ENCODE data around the gene ROBO4. TPM values are rescaled to one million over a fixed set of nuclear protein-coding genes. Genes with fewer than 3 reads are reported as not detected.

The ROBO4 gene
- polyA plus RNA-seq, 2 of the 4 experiments (the other 2 are of a cell fraction) = not detected

DNA sequence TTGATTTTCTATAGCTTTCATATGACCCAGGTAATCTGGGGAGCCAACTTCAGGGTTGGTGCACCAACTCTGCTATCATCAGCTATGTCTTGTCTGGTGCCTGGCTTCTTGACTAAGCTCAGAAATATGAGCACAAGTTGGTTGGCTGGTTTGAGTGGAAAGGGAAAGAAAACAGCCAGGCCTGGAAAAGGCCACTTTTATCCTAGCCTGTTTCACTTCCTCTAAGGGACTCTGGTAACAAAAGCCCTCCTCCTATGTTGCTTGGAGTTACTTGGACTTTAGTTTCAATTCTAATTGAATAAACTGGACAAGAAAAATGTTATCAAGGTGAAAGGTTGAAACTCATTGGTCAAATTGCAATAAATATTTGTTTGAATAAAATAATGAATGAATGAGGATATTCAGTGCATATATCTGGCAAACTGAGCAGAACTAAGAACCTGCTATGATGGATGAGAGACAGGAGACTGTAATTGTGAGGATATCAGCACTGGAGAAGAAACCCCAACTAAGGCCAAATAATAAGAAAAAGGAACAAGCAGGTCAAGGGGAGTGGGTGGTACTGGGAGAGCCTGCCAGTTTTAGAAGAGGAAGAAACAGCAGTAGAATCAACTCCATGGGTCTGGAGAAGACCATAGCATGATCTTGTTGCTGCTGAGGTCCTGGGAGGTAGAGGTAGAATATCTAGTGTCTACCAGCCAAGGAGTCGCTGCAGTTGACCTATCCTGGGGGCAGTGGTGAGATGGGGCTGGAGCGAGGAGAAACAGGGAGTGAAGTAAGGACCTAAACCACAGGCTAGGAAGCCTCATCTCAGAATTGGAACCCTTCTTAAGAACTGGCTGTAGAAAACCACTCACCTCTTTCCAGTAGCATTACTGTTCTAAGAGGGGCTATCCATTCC lies 8.2 kb downstream of the ROBO4 start:
- POLR2A ChIA-PET = interaction anchor here (1.8 kb wide), 1 partner anchor 13 kb away, joined by 5 read pairs; no protein-coding TSS in a partner anchor
- Histone ChIP-seq H3K4me3 (no peak overlapping the region), H3K4me2 (no peak overlapping the region), H3K9me3 (no peaks in the 10 kb centered on the region), H3K27ac (no peak overlapping the region), H3K4me1 (no peaks in the 10 kb centered on the region)
- FAIRE-seq (no peak), ATAC-seq (no peak), DNase-seq (ENCODE audit: low read depth in 1 of 2, low spot score in 1 of 2) (no peak)
- CTCF ChIA-PET = interaction anchor here (0.7 to 1.9 kb wide), 2 partner anchors 23 to 490 kb away, joined by 3 to 9 read pairs; no protein-coding TSS in a partner anchor
- WGBS (ENCODE audit: missing lambda C conversion rate) = 29% methylated on average over 2 of the region's 2 CpGs
- TF ChIP-seq, protein P1, sequence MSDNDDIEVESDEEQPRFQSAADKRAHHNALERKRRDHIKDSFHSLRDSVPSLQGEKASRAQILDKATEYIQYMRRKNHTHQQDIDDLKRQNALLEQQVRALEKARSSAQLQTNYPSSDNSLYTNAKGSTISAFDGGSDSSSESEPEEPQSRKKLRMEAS (IDR thresholded peaks at IDR 0.05) = no peak
- TF ChIP-seq, protein P2, sequence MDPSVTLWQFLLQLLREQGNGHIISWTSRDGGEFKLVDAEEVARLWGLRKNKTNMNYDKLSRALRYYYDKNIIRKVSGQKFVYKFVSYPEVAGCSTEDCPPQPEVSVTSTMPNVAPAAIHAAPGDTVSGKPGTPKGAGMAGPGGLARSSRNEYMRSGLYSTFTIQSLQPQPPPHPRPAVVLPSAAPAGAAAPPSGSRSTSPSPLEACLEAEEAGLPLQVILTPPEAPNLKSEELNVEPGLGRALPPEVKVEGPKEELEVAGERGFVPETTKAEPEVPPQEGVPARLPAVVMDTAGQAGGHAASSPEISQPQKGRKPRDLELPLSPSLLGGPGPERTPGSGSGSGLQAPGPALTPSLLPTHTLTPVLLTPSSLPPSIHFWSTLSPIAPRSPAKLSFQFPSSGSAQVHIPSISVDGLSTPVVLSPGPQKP (IDR thresholded peaks at IDR 0.05; ENCODE audit: low read depth, low read length) = no peak
- no peak for TF ChIP-seq ZSCAN20 (CRISPR knock-in tag; IDR thresholded peaks at IDR 0.05)
- TF ChIP-seq, protein P3, sequence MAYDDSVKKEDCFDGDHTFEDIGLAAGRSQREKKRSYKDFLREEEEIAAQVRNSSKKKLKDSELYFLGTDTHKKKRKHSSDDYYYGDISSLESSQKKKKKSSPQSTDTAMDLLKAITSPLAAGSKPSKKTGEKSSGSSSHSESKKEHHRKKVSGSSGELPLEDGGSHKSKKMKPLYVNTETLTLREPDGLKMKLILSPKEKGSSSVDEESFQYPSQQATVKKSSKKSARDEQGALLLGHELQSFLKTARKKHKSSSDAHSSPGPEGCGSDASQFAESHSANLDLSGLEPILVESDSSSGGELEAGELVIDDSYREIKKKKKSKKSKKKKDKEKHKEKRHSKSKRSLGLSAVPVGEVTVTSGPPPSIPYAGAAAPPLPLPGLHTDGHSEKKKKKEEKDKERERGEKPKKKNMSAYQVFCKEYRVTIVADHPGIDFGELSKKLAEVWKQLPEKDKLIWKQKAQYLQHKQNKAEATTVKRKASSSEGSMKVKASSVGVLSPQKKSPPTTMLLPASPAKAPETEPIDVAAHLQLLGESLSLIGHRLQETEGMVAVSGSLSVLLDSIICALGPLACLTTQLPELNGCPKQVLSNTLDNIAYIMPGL (CRISPR knock-in tag; IDR thresholded peaks at IDR 0.05; ENCODE audit: borderline replicate concordance) = no peak
- TF ChIP-seq, protein P4, sequence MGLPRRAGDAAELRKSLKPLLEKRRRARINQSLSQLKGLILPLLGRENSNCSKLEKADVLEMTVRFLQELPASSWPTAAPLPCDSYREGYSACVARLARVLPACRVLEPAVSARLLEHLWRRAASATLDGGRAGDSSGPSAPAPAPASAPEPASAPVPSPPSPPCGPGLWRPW (IDR thresholded peaks at IDR 0.05) = no peak
- TF ChIP-seq, protein P5, sequence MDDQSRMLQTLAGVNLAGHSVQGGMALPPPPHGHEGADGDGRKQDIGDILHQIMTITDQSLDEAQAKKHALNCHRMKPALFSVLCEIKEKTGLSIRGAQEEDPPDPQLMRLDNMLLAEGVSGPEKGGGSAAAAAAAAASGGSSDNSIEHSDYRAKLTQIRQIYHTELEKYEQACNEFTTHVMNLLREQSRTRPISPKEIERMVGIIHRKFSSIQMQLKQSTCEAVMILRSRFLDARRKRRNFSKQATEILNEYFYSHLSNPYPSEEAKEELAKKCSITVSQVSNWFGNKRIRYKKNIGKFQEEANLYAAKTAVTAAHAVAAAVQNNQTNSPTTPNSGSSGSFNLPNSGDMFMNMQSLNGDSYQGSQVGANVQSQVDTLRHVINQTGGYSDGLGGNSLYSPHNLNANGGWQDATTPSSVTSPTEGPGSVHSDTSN (IDR thresholded peaks at IDR 0.05) = no peak
- TF ChIP-seq KDM5A (IDR thresholded peaks at IDR 0.05) = no peak
- no peak for TF ChIP-seq SREBF2 (IDR thresholded peaks at IDR 0.05)
- TF ChIP-seq EHMT2 (IDR thresholded peaks at IDR 0.05; ENCODE audit: low read depth) = no peak

DNA sequence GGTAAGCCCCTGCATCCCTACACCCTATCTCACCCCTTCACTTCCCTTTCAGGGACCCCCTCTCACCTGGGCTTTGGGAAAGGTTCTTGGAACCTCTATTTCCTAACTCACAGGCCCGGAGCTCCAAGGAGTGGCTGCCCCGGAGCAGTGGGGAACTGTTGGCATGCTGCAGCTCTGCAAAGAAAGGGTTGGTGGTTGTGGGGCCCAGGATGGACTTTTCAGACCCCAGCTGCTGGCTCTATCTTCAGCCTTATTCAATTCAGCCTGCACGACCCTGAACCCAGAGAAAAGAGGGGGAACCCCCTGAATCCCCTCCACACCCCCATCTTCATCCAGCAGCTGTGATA lies 10.0 kb downstream of the ROBO4 start:
- ChIA-PET CTCF (interaction anchor here (1.0 to 2.1 kb wide), 3 partner anchors 12 to 218 kb away, joined by 3 to 8 read pairs (median 7); no protein-coding TSS in a partner anchor), POLR2A (interaction anchor here (1.9 kb wide), 1 partner anchor 12 kb away, joined by 7 read pairs; no protein-coding TSS in a partner anchor)
- no peak overlapping the region for H3K4me3 ChIP-seq
- ATAC-seq = no peak
- H3K9me3 ChIP-seq = no peaks in the 10 kb centered on the region
- H3K4me2 ChIP-seq = no peak overlapping the region
- no peak overlapping the region for H3K27ac ChIP-seq
- DNase-seq (ENCODE audit: low read depth in 1 of 2, low spot score in 1 of 2) = no peak
- no peak for TF ChIP-seq FOXS1 (CRISPR knock-in tag; IDR thresholded peaks at IDR 0.05)
- TF ChIP-seq EP300 (IDR thresholded peaks at IDR 0.05) = no peak
- TF ChIP-seq, protein P6, sequence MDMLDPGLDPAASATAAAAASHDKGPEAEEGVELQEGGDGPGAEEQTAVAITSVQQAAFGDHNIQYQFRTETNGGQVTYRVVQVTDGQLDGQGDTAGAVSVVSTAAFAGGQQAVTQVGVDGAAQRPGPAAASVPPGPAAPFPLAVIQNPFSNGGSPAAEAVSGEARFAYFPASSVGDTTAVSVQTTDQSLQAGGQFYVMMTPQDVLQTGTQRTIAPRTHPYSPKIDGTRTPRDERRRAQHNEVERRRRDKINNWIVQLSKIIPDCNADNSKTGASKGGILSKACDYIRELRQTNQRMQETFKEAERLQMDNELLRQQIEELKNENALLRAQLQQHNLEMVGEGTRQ (IDR thresholded peaks at IDR 0.05) = no peak
- no peak for TF ChIP-seq FOSL2 (IDR thresholded peaks at IDR 0.05)
- no peak for TF ChIP-seq FOSL2 (CRISPR knock-in tag; IDR thresholded peaks at IDR 0.05)
- TF ChIP-seq RAD21 (conservative IDR thresholded peaks at IDR 0.05 in 1 of 2, IDR thresholded peaks at IDR 0.05 in 1 of 2) = no peak
- no peak for TF ChIP-seq CHD4 (IDR thresholded peaks at IDR 0.05; ENCODE audit: borderline replicate concordance)
- no peak for TF ChIP-seq MAFK (IDR thresholded peaks at IDR 0.05; ENCODE audit: partially characterized antibody)
- no peak for TF ChIP-seq EHMT2 (IDR thresholded peaks at IDR 0.05; ENCODE audit: low read depth)
- no CpG with 5 or more reads among the region's 3 CpGs for WGBS (ENCODE audit: missing lambda C conversion rate)
- FAIRE-seq = no peak
- H3K4me1 ChIP-seq = no peaks in the 10 kb centered on the region
